GM12878 (cell line): ENCODE data around the gene SAP30L. TPM values are rescaled to one million over a fixed set of nuclear protein-coding genes. Genes with fewer than 3 reads are reported as not detected.

ENCODE experiments used
- ATAC-seq: fragments of 200-7000 bp; cut with Tn5 transposase; 3 replicates; pipeline ENCODE4 v1.9.1; 2020; ENCODE audit warnings: mild to moderate bottlenecking, moderate library complexity
- BruUV-seq: library from RNA; stranded (reverse); fragments of 400-500 nt; replicated peaks from 2 replicates; lab custom pipeline; 2021; lab: Mats Ljungman, UMichigan
- CTCF ChIA-PET: fragments of 300-600 bp; sonication (Branson Sonifier 250); formaldehyde crosslinking; extraction: SDS; loops from one replicate; lab custom pipeline; 2021; ENCODE audit warnings: inconsistent platforms; lab: Yijun Ruan, JAX
- POLR2A ChIA-PET: fragments of 350-600 bp; formaldehyde crosslinking; extraction: SDS; loops from one replicate; lab custom pipeline; 2021; ENCODE audit warnings: inconsistent platforms; lab: Charles Lee
- RAD21 ChIA-PET: fragments of 300-600 bp; sonication (Branson Sonifier 250); formaldehyde crosslinking; loops from one replicate; lab custom pipeline; 2023; ENCODE audit warnings: antibody characterized with exemption; ENCODE audit not compliant: unreplicated experiment; lab: Charles Lee
- SMC1A ChIA-PET: fragments of 300-600 bp; sonication (Branson Sonifier 250); formaldehyde crosslinking; loops from one replicate; lab custom pipeline; 2023; ENCODE audit not compliant: unreplicated experiment, uncharacterized antibody; lab: Charles Lee
- DNase-seq: peaks from one replicate; pipeline ENCODE4 v3.0.0-alpha.2; 2011; ENCODE audit warnings: low read depth, low spot score
- FAIRE-seq: peaks from 3 replicates; lab custom pipeline; 2011; peaks lifted over from hg19 to GRCh38; lab: Jason Lieb, UNC
- H2AFZ ChIP-seq: 2 replicates; pipeline ENCODE4 v1.6.0; 2011; ENCODE audit warnings: low read depth, low read length, control low read depth; ENCODE audit not compliant: control insufficient read depth
- H3K27ac ChIP-seq: 2 replicates; pipeline ENCODE4 v1.5.1; 2011; ENCODE audit warnings: control low read depth; ENCODE audit not compliant: control insufficient read depth, insufficient read depth
- H3K27me3 ChIP-seq, 2 experiments: replicated peaks in 1 of 2; 2 replicates each; pipeline versions ENCODE4 v1.6.0 to v1.6.1; 2011; ENCODE audit warnings: low read length in 1 of 2; ENCODE audit not compliant: control insufficient read depth in 2 of 2, insufficient read depth in 2 of 2
- H3K36me3 ChIP-seq, 2 experiments: 2 replicates each; pipeline ENCODE4 v1.5.1; 2011; ENCODE audit warnings: low read length in 1 of 2; ENCODE audit not compliant: control insufficient read depth in 2 of 2, insufficient read depth in 2 of 2
- H3K4me1 ChIP-seq: 2 replicates; pipeline ENCODE4 v1.6.1; 2011; ENCODE audit warnings: mild to moderate bottlenecking, low read length, moderate library complexity, mixed read lengths; ENCODE audit not compliant: control insufficient read depth, insufficient read depth
- H3K4me2 ChIP-seq: 2 replicates; pipeline ENCODE4 v1.6.0; 2011; ENCODE audit warnings: control low read depth; ENCODE audit not compliant: control insufficient read depth, insufficient read depth
- H3K4me3 ChIP-seq: fragments of 200-600 bp; sonication (generic); 2 replicates; pipeline ENCODE4 v1.5.1; 2016
- H3K79me2 ChIP-seq: 2 replicates; pipeline ENCODE4 v1.6.0; 2011; ENCODE audit warnings: low read length; ENCODE audit not compliant: control insufficient read depth, insufficient read depth
- H3K9ac ChIP-seq: 2 replicates; pipeline ENCODE4 v1.8.0; 2011; ENCODE audit warnings: low read length, control low read depth, mixed read lengths; ENCODE audit not compliant: control insufficient read depth, insufficient read depth
- H3K9me3 ChIP-seq: replicated peaks from 3 replicates; pipeline ENCODE4 v1.5.1; 2011; ENCODE audit warnings: mild to moderate bottlenecking, low read length; ENCODE audit not compliant: control insufficient read depth, insufficient read depth
- H4K20me1 ChIP-seq: 2 replicates; pipeline ENCODE4 v1.6.0; 2011; ENCODE audit not compliant: control insufficient read depth, insufficient read depth
- ATF2 ChIP-seq: IDR thresholded peaks from 2 replicates; pipeline ENCODE4 v1.6.1; 2012; ENCODE audit warnings: low read length, inconsistent platforms
- BCLAF1 ChIP-seq: fragments of 450-650 bp; IDR thresholded peaks from 2 replicates; pipeline ENCODE4 v1.6.1; 2017; ENCODE audit warnings: antibody characterized with exemption, mild to moderate bottlenecking, moderate library complexity
- BHLHE40 ChIP-seq, 2 experiments: fragments of 450-650 bp in 1 of 2; IDR thresholded peaks; 2 replicates each; pipeline ENCODE4 v1.6.1; 2011 to 2017; ENCODE audit warnings: low read depth in 2 of 2, borderline replicate concordance in 1 of 2, improper control_type of control experiment in 1 of 2, low read length in 1 of 2, mild to moderate bottlenecking in 1 of 2
- ELK1 ChIP-seq: IDR thresholded peaks from 2 replicates; pipeline ENCODE4 v1.6.1; 2012; ENCODE audit warnings: low read depth, low read length, improper control_type of control experiment
- ETV6 ChIP-seq, 2 experiments: fragments of 450-650 bp in 1 of 2; IDR thresholded peaks in 1 of 2; conservative IDR thresholded peaks in 1 of 2; 2 replicates each; pipeline ENCODE4 v1.6.1; 2014; ENCODE audit warnings: antibody characterized with exemption in 1 of 2, borderline replicate concordance in 1 of 2, low read depth in 1 of 2, mild to moderate bottlenecking in 1 of 2, moderate library complexity in 1 of 2
- EZH2 ChIP-seq: IDR thresholded peaks from 2 replicates; pipeline ENCODE4 v1.6.1; 2012; ENCODE audit warnings: low read depth, mild to moderate bottlenecking, control low read depth, inconsistent platforms, low read length, borderline replicate concordance; ENCODE audit not compliant: control insufficient read depth
- HCFC1 ChIP-seq: fragments of 150-350 bp; IDR thresholded peaks from 2 replicates; pipeline ENCODE4 v1.6.1; 2014; ENCODE audit warnings: low read length
- IRF4 ChIP-seq: IDR thresholded peaks from 2 replicates; pipeline ENCODE4 v1.6.1; 2011; ENCODE audit warnings: low read depth, low read length
- KLF5 ChIP-seq: fragments of 450-650 bp; IDR thresholded peaks from 2 replicates; pipeline ENCODE4 v1.6.1; 2014; ENCODE audit warnings: mild to moderate bottlenecking; ENCODE audit not compliant: partially characterized antibody
- MEF2A ChIP-seq: IDR thresholded peaks from 2 replicates; pipeline ENCODE4 v1.6.1; 2011; ENCODE audit warnings: low read depth, mild to moderate bottlenecking, low read length, moderate library complexity; ENCODE audit not compliant: insufficient read depth
- POLR2AphosphoS5 ChIP-seq: IDR thresholded peaks from 2 replicates; pipeline ENCODE4 v1.6.1; 2011; ENCODE audit warnings: mild to moderate bottlenecking, low read length, inconsistent platforms
- RAD21 ChIP-seq: IDR thresholded peaks from 2 replicates; pipeline ENCODE4 v1.6.1; 2011; ENCODE audit warnings: mild to moderate bottlenecking, low read depth, low read length, moderate library complexity; ENCODE audit not compliant: insufficient read depth
- RBBP5 ChIP-seq: fragments of 200-600 bp; sonication (generic); conservative IDR thresholded peaks from 2 replicates; pipeline ENCODE4 v1.6.1; 2016
- RFX5 ChIP-seq: IDR thresholded peaks from 2 replicates; pipeline ENCODE4 v1.6.1; 2011; ENCODE audit warnings: low read depth, low read length, improper control_type of control experiment
- YBX1 ChIP-seq: fragments of 450-650 bp; IDR thresholded peaks from 2 replicates; pipeline ENCODE4 v1.6.1; 2016; ENCODE audit warnings: antibody characterized with exemption
- YY1 ChIP-seq: IDR thresholded peaks from 2 replicates; pipeline ENCODE4 v1.6.1; 2011; ENCODE audit warnings: low read depth, mild to moderate bottlenecking, low read length
- ZZZ3 ChIP-seq: IDR thresholded peaks from 2 replicates; pipeline ENCODE4 v1.6.1; 2011; ENCODE audit warnings: low read depth; ENCODE audit not compliant: control insufficient read depth, insufficient read length
- WGBS: methylation state at CpG from one replicate; pipeline ENCODE4 v1.1.6; 2016; ENCODE audit warnings: low lambda C conversion rate; ENCODE audit not compliant: insufficient replicate concordance, insufficient coverage; ENCODE audit errors: missing lambda C conversion rate; 5-methylcytosine and 5-hydroxymethylcytosine counted together
- in situ Hi-C: fragments of 300-500 bp; cut with MboI; formaldehyde crosslinking; loops from 9 replicates; pipeline ENCODE4 v1.14.3; 2018; ENCODE audit warnings: mixed read lengths
- intact Hi-C: fragments of 100-400 bp; cut with micrococcal nuclease; formaldehyde crosslinking; loops from one replicate; pipeline ENCODE4 v1.14.2; 2022; ENCODE audit not compliant: unreplicated experiment
- polyA plus RNA-seq, 11 experiments: library from polyadenylated mRNA; depleted of rRNA in 4 of 11; unstranded in 6 of 11; stranded (reverse) in 5 of 11; fragments of >200 nt; fragmentation: Nextera tagmentation in 4 of 11; fragmentation: Illumina TruSeq in 1 of 11; extraction: Ambion mirVana in 4 of 11; extraction: Trizol in 1 of 11; gene quantifications; 1 replicate in 1 of 11; 2 replicates in 10 of 11; pipeline versions ENCODE4 v1.2.1 to v1.2.3, GENCODE V29; 2011 to 2016; ENCODE audit warnings: inconsistent platforms in 2 of 11, missing spikeins in 2 of 11, low read depth in 1 of 11
- total RNA-seq, 4 experiments: library from RNA; depleted of rRNA in 3 of 4; stranded (reverse); fragments of >200 nt in 3 of 4; fragmentation: Illumina TruSeq in 1 of 4; extraction: Trizol in 1 of 4; gene quantifications; 2 replicates each; pipeline versions ENCODE4 v1.2.1 to v1.2.3, GENCODE V29; 2013 to 2021

The SAP30L gene
- total and polyA plus RNA-seq, 10 of the 15 experiments (the other 5 are each of a cell fraction or from before 2014, with no cell fraction given) = 2.4 to 36.8 (median 15.7) TPM

- no peaks in the 10 kb centered on the region for H4K20me1 ChIP-seq
- peaks cover 22% of the 10 kb centered on the region for H3K4me1 ChIP-seq
- H3K79me2 ChIP-seq = no peaks in the 10 kb centered on the region
- no peaks in the 10 kb centered on the region for H3K36me3 ChIP-seq
- WGBS = 60% methylated on average over 2 of the region's 2 CpGs
- H3K9ac ChIP-seq = no peak overlapping the region
- FAIRE-seq = no peak
- CTCF ChIA-PET = interaction anchor here (1.2 to 2.3 kb wide), 3 partner anchors 11 to 35 kb away, joined by 4 to 13 read pairs (median 5); no protein-coding TSS in a partner anchor
- TF ChIP-seq KLF5 (no peak), POLR2AphosphoS5 (no peak), YY1 (no peak), ELK1 (no peak), BCLAF1 (no peak), ATF2 (no peak), ETV6 (conservative IDR thresholded peaks at IDR 0.05 in 1 of 2, IDR thresholded peaks at IDR 0.05 in 1 of 2; ENCODE audit: borderline replicate concordance in 1 of 2, low read depth in 1 of 2) (no peak), RAD21 (no peak), RFX5 (no peak), MEF2A (no peak), RBBP5 (no peak), EZH2 (no peak), BHLHE40 (IDR thresholded peaks at IDR 0.05; ENCODE audit: borderline replicate concordance in 1 of 2, low read depth in 2 of 2, low read length in 1 of 2) (no peak), YBX1 (no peak), HCFC1 (no peak), ZZZ3 (no peak), IRF4 (no peak)
- TF ChIP-seq, all 136 proteins: peak for 0
- H2AFZ ChIP-seq = no peak overlapping the region
- no TSS peak for BruUV-seq
- ATAC-seq (no peak), DNase-seq (no peak)
- H3K27ac ChIP-seq = no peak overlapping the region
- no peak overlapping the region for H3K4me3 ChIP-seq
- no peaks in the 10 kb centered on the region; the same call in none of the 3 replicates for H3K9me3 ChIP-seq
- in situ Hi-C loops (no loop called here), intact Hi-C loops (no loop called here)
- RAD21 ChIA-PET = interaction anchor here (2.4 kb wide), 1 partner anchor 18 kb away, joined by 8 read pairs; no protein-coding TSS in a partner anchor
- SMC1A ChIA-PET = interaction anchor here (1.3 to 1.8 kb wide), 2 partner anchors 12 to 20 kb away, joined by 5 to 6 read pairs; no protein-coding TSS in a partner anchor
- POLR2A ChIA-PET = interaction anchor here (0.7 kb wide), 1 partner anchor 509 kb away, joined by 3 read pairs; no protein-coding TSS in a partner anchor
- H3K4me2 ChIP-seq = no peak overlapping the region
- H3K27me3 ChIP-seq = peaks cover 22 to 25% of the 10 kb centered on the region in 2 experiments
Measured at GRCh38 chr5:154485096-154485491, 39.3 kb downstream of the SAP30L start.
